DND-41 (cell line): Measurements from ENCODE around the gene WDR72.

Experiments used
- ATAC-seq: fragments of 200-7000 bp; cut with Tn5 transposase; 3 replicates; pipeline ENCODE4 v1.9.1; 2021; ENCODE audit warnings: low read depth; ENCODE audit not compliant: insufficient read depth
- DNase-seq: peaks from one replicate; pipeline ENCODE4 v3.0.0-alpha.2; 2020
- H2AFZ ChIP-seq: 2 replicates; pipeline ENCODE4 v1.6.0; 2012; ENCODE audit warnings: low read depth, low read length
- H3K27ac ChIP-seq: 2 replicates; pipeline ENCODE4 v1.5.1; 2012; ENCODE audit warnings: low read length, inconsistent platforms
- H3K27me3 ChIP-seq: fragments of 200-600 bp; sonication (generic); 2 replicates; pipeline ENCODE4 v1.6.0; 2012; ENCODE audit warnings: low read length, mild to moderate bottlenecking, inconsistent platforms; ENCODE audit not compliant: insufficient read depth, poor library complexity
- H3K36me3 ChIP-seq: 2 replicates; pipeline ENCODE4 v1.5.1; 2012; ENCODE audit warnings: low read length, inconsistent platforms; ENCODE audit not compliant: insufficient read depth
- H3K4me1 ChIP-seq: 2 replicates; pipeline ENCODE4 v1.5.1; 2012; ENCODE audit warnings: mild to moderate bottlenecking, low read length; ENCODE audit not compliant: insufficient read depth
- H3K4me2 ChIP-seq: 2 replicates; pipeline ENCODE4 v1.6.0; 2012; ENCODE audit warnings: mild to moderate bottlenecking, moderate library complexity, low read length, inconsistent platforms; ENCODE audit not compliant: insufficient read depth
- H3K4me3 ChIP-seq, 2 experiments: fragments of 200-600 bp in 1 of 2; shearing (Covaris generic) in 1 of 2; 2 replicates each; pipeline ENCODE4 v1.5.1; 2012 to 2016; ENCODE audit warnings: inconsistent platforms in 2 of 2, low read length in 2 of 2, mild to moderate bottlenecking in 2 of 2, low read depth in 1 of 2, moderate library complexity in 1 of 2
- H3K79me2 ChIP-seq: 2 replicates; pipeline ENCODE4 v1.6.0; 2012; ENCODE audit warnings: low read length, inconsistent platforms; ENCODE audit not compliant: insufficient read depth
- H3K9ac ChIP-seq: 2 replicates; pipeline ENCODE4 v1.6.0; 2012; ENCODE audit warnings: low read depth, mild to moderate bottlenecking, inconsistent platforms, low read length, moderate library complexity
- H3K9me3 ChIP-seq: 2 replicates; pipeline ENCODE4 v1.5.1; 2012; ENCODE audit warnings: low read length, moderate library complexity, mild to moderate bottlenecking, inconsistent platforms; ENCODE audit not compliant: insufficient read depth, severe bottlenecking
- H4K20me1 ChIP-seq: 2 replicates; pipeline ENCODE4 v1.6.0; 2012; ENCODE audit warnings: low read length; ENCODE audit not compliant: insufficient read depth
- EZH2 ChIP-seq: IDR thresholded peaks from 3 replicates; pipeline ENCODE4 v1.6.1; 2012; ENCODE audit warnings: borderline replicate concordance, low read depth, mild to moderate bottlenecking, moderate library complexity, low read length, inconsistent platforms; ENCODE audit not compliant: severe bottlenecking
- TF ChIP-seq, protein P1 (sequence below): IDR thresholded peaks from 2 replicates; pipeline ENCODE4 v1.5.1; 2012; ENCODE audit warnings: borderline replicate concordance, low read length, moderate library complexity, mild to moderate bottlenecking; ENCODE audit not compliant: poor library complexity, severe bottlenecking; ENCODE audit errors: extremely low read depth

WDR72 gene

DNA sequence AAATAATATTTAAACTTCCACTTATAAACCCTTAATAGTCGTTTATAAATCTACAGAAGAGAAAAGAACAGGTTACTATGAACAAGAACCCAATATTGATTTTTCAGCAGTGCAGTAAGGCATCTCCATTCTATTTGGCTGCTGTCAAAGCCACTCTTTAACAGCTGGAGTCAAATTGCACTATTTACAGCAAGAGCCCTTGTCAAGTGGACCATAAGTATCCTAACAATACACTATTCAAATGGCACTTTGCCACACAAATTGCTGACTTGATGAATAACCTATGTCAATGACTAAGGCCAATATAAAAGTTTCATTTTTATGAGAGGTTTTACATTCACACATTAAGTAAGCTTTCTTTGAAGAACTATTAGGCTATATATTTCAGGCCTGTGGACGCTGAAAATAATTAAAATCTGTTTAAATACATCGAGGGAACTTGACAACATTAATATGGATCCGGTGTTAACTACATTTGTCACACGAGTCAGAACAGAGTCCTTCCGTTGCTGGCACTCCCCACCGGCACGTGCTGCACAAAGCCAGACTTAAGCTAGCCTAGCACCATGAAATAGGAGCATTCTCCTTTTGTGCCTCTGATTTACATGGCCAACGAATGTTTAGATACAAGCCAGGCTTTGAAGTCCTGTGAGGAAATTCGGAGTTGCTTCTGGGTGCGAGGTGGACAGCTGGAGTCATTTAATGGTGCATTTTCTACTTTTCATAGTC, 100.5 kb downstream of the WDR72 start:
- ATAC-seq, result no peak
- no peaks in the 10 kb centered on the region for H3K79me2 ChIP-seq
- no peaks in the 10 kb centered on the region for H3K36me3 ChIP-seq
- no peak for DNase-seq
- H3K27me3 ChIP-seq, result peaks cover 4% of the 10 kb centered on the region
- H2AFZ ChIP-seq, result no peak overlapping the region
- H3K4me2 ChIP-seq, result no peak overlapping the region
- TF ChIP-seq, protein P1, sequence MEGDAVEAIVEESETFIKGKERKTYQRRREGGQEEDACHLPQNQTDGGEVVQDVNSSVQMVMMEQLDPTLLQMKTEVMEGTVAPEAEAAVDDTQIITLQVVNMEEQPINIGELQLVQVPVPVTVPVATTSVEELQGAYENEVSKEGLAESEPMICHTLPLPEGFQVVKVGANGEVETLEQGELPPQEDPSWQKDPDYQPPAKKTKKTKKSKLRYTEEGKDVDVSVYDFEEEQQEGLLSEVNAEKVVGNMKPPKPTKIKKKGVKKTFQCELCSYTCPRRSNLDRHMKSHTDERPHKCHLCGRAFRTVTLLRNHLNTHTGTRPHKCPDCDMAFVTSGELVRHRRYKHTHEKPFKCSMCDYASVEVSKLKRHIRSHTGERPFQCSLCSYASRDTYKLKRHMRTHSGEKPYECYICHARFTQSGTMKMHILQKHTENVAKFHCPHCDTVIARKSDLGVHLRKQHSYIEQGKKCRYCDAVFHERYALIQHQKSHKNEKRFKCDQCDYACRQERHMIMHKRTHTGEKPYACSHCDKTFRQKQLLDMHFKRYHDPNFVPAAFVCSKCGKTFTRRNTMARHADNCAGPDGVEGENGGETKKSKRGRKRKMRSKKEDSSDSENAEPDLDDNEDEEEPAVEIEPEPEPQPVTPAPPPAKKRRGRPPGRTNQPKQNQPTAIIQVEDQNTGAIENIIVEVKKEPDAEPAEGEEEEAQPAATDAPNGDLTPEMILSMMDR, result no peak
- no peak for TF ChIP-seq EZH2
- H3K9me3 ChIP-seq, result no peaks in the 10 kb centered on the region
- no peak overlapping the region for H3K4me3 ChIP-seq
- no peaks in the 10 kb centered on the region for H4K20me1 ChIP-seq
- no peaks in the 10 kb centered on the region for H3K4me1 ChIP-seq
- H3K27ac ChIP-seq, result no peak overlapping the region
- no peak overlapping the region for H3K9ac ChIP-seq

DNA sequence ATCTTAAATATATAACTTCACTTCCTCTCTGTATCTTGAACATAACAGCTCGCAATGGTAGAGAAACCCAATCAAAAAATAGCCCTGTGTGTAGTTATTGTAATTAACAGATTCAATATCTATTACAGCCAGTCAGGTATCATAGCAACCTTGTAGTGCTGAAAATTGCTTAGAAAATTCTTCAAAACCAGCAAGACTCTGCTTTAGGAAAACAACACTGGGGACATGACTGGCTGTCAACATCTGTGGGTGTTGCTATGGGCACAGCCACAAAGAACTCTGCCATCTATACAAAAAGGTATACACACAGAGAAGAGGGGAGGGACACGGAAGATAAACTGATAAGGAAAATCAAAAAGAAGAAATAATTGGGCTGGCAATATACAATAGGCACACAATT, 101.2 kb downstream of the WDR72 start:
- ATAC-seq (no peak), DNase-seq (no peak)
- no peak for TF ChIP-seq EZH2
- TF ChIP-seq, protein P1, result no peak
- peaks cover 4% of the 10 kb centered on the region for H3K27me3 ChIP-seq
- no peaks in the 10 kb centered on the region for H3K36me3 ChIP-seq
- H3K79me2 ChIP-seq, result no peaks in the 10 kb centered on the region
- no peak overlapping the region for H3K4me3 ChIP-seq
- H3K4me2 ChIP-seq, result no peak overlapping the region
- no peaks in the 10 kb centered on the region for H3K4me1 ChIP-seq
- H3K27ac ChIP-seq, result no peak overlapping the region
- H3K9me3 ChIP-seq, result no peaks in the 10 kb centered on the region
- no peak overlapping the region for H2AFZ ChIP-seq
- H4K20me1 ChIP-seq, result no peaks in the 10 kb centered on the region
- no peak overlapping the region for H3K9ac ChIP-seq

DNA sequence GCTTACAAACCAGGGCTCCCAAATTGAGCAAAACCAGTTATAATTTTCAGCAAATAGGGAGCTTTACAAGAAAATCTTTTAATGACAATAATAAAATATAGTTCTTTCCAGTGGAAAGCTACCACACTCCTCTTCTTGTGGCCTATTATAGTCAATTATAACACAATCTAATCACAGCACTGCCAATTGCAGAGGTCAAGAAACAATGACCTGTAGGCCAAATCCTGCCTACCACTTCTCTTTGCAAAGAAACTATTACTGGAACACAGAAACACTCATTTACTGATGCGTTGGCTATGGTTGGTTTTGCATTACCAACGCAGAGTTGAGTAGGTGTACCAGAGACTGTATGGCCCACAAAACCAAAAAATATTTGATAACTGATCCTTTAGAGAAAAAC, 110.5 kb downstream of the WDR72 start:
- DNase-seq (no peak), ATAC-seq (no peak)
- Histone ChIP-seq H4K20me1 (no peaks in the 10 kb centered on the region), H2AFZ (no peak overlapping the region), H3K9me3 (no peaks in the 10 kb centered on the region), H3K4me1 (no peaks in the 10 kb centered on the region), H3K9ac (no peak overlapping the region), H3K4me2 (no peak overlapping the region), H3K36me3 (no peaks in the 10 kb centered on the region), H3K27ac (no peak overlapping the region), H3K27me3 (no peaks in the 10 kb centered on the region), H3K79me2 (no peaks in the 10 kb centered on the region), H3K4me3 (no peak overlapping the region)
- no peak for TF ChIP-seq EZH2

DNA sequence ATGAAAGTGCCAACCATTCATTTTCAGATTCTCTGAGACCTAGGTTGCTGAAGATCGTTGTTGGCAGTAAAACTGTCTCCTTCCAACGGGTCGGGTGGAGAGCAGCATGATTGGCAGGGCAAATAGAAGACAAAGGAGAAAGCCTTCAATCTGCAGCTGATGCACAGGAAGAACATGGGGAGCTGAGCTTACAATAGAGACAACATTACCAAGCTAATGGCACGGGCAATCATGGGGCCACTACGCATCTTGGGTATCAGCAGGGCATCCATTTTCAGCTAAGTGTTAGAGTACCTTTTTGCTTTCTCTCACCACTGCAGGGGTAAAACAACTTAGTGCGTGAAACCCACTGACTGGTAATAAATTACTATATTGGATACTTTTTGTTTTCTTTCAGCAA, 114.8 kb downstream of the WDR72 start:
- Histone ChIP-seq H3K9me3 (no peaks in the 10 kb centered on the region), H3K79me2 (no peaks in the 10 kb centered on the region), H3K27me3 (no peaks in the 10 kb centered on the region), H2AFZ (no peak overlapping the region), H3K9ac (no peak overlapping the region), H3K4me2 (no peak overlapping the region), H3K4me3 (no peak overlapping the region), H3K4me1 (no peaks in the 10 kb centered on the region), H3K27ac (no peak overlapping the region), H3K36me3 (no peaks in the 10 kb centered on the region), H4K20me1 (no peaks in the 10 kb centered on the region)
- DNase-seq (no peak), ATAC-seq (no peak)
- no peak for TF ChIP-seq EZH2
- TF ChIP-seq, protein P1, result no peak
